Measurements from ENCODE around the gene PKD1L1. TPM values are rescaled to one million over a fixed set of nuclear protein-coding genes. Genes with fewer than 3 reads are reported as not detected.

Gene PKD1L1
- total RNA-seq, 1 experiment from 2014 or later, result 2.8 TPM

DNA sequence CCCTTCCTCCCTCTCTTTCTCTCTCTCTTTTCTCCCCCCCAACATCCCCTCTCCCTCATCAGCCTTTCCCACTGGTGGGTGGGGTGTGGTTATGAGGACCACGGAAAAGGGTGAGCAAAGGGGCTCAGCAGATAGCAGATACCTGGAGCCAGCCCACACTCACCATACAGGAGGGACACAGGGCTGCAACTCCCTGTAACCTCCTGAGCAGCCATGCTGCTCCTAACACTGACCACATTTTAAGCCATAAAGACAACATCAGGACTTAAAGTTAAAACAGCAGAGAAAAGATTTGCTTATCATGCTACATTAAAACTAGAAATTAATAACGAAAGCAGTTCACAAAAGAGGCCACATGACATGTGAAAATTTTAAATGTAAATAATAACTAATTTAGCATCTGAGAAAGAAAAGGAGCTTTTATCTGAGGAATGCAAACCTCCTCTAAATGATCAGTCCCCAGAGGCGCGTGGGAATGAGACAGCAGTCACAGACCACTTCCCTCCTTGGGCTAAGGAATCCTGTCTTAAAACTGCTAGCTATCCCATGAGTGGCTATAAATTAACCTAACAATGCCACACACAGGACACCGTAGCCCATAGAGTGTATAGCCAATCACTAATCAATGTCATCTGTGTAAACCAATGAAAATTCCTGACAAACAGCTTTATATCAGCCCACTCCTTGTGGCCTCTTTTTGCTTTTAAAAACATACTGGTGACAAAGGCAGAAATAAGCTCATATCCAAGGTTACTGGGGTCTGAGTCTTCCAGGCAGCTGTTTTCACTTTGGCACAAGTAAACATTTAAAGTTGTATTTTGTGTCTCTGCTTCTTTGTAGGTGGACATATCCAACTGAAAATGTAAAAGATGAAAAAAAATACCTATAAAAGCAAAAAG lies 33.3 kb downstream of the PKD1L1 start:
- Histone ChIP-seq H3K9ac (ENCODE audit: low read length) (no peak overlapping the region), H3K4me1 (ENCODE audit: low read length) (peaks cover 4% of the 10 kb centered on the region), H3K9me3 (ENCODE audit: low read length) (no peaks in the 10 kb centered on the region), H3K4me3 (ENCODE audit: low read length) (no peak overlapping the region), H2AFZ (ENCODE audit: low read length) (no peak overlapping the region), H3K27ac (ENCODE audit: low read length) (no peak overlapping the region), H3K27me3 (ENCODE audit: low read length) (no peaks in the 10 kb centered on the region), H3K4me2 (ENCODE audit: low read depth, low read length, poor library complexity, severe bottlenecking) (no peak overlapping the region), H3K36me3 (ENCODE audit: insufficient read depth, low read length) (no peaks in the 10 kb centered on the region), H4K20me1 (ENCODE audit: insufficient read depth, low read depth, low read length) (no peaks in the 10 kb centered on the region), H3K79me2 (ENCODE audit: low read length) (no peaks in the 10 kb centered on the region), H3K9me2 (replicated peaks; ENCODE audit: insufficient read depth, low read length) (no peaks in the 10 kb centered on the region)
- DNase-seq, result no peak

DNA sequence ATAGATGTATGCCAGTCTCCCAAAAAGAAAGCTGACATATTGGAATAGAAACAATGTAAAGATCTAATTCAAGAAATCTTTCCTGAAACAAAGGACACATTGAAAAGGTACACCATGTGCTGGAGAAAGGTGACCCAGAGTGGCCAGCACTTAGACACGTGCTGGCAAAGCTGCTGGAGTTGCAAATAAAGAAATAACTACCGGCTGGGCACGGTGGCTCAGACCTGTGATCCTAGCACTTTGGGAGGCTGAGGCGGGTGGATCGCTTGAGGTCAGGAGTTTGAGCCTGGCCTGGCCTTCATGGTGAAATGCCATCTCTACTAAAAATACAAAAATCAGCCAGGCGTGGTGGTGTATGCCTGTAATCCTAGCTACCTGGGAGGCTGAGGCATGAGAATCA lies 35.9 kb downstream of the PKD1L1 start:
- Histone ChIP-seq H3K9ac (ENCODE audit: low read length) (no peak overlapping the region), H3K27ac (ENCODE audit: low read length) (no peak overlapping the region), H3K27me3 (ENCODE audit: low read length) (no peaks in the 10 kb centered on the region), H3K4me3 (ENCODE audit: low read length) (no peak overlapping the region), H3K79me2 (ENCODE audit: low read length) (no peaks in the 10 kb centered on the region), H3K9me3 (ENCODE audit: low read length) (no peaks in the 10 kb centered on the region), H3K4me1 (ENCODE audit: low read length) (peaks cover 4% of the 10 kb centered on the region), H2AFZ (ENCODE audit: low read length) (no peak overlapping the region), H4K20me1 (ENCODE audit: insufficient read depth, low read depth, low read length) (no peaks in the 10 kb centered on the region), H3K4me2 (ENCODE audit: low read depth, low read length, poor library complexity, severe bottlenecking) (no peak overlapping the region), H3K36me3 (ENCODE audit: insufficient read depth, low read length) (no peaks in the 10 kb centered on the region), H3K9me2 (replicated peaks; ENCODE audit: insufficient read depth, low read length) (no peaks in the 10 kb centered on the region)
- no peak for DNase-seq

DNA sequence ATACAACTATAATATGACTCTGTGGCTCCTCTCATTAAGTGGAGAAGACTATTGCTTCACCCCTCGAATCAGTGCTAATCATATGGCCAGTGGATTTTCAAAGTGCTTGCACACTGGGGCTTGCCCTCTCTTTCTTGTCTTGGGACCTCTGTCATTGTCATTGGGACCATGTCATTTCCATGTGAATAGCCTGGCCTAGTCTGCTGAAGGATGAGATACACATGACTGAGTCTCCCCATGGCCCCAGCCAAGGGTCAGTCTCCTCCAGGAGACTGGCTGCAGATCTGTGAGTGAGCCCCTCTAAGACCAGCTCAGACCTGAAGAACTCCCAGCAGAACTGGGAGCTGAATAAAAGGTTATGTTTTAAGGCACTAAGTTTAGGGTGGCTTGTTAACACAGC lies 39.5 kb downstream of the PKD1L1 start:
- H3K9ac ChIP-seq (ENCODE audit: low read length), result no peak overlapping the region
- no peaks in the 10 kb centered on the region for H3K4me1 ChIP-seq (ENCODE audit: low read length)
- H3K4me3 ChIP-seq (ENCODE audit: low read length), result no peak overlapping the region
- H3K27me3 ChIP-seq (ENCODE audit: low read length), result no peaks in the 10 kb centered on the region
- H3K79me2 ChIP-seq (ENCODE audit: low read length), result no peaks in the 10 kb centered on the region
- no peaks in the 10 kb centered on the region for H3K9me3 ChIP-seq (ENCODE audit: low read length)
- no peaks in the 10 kb centered on the region for H3K36me3 ChIP-seq (ENCODE audit: insufficient read depth, low read length)
- no peak overlapping the region for H3K4me2 ChIP-seq (ENCODE audit: low read depth, low read length, poor library complexity, severe bottlenecking)
- no peak overlapping the region for H3K27ac ChIP-seq (ENCODE audit: low read length)
- H3K9me2 ChIP-seq (replicated peaks; ENCODE audit: insufficient read depth, low read length), result no peaks in the 10 kb centered on the region
- no peak for DNase-seq
- no peaks in the 10 kb centered on the region for H4K20me1 ChIP-seq (ENCODE audit: insufficient read depth, low read depth, low read length)
- H2AFZ ChIP-seq (ENCODE audit: low read length), result no peak overlapping the region

DNA sequence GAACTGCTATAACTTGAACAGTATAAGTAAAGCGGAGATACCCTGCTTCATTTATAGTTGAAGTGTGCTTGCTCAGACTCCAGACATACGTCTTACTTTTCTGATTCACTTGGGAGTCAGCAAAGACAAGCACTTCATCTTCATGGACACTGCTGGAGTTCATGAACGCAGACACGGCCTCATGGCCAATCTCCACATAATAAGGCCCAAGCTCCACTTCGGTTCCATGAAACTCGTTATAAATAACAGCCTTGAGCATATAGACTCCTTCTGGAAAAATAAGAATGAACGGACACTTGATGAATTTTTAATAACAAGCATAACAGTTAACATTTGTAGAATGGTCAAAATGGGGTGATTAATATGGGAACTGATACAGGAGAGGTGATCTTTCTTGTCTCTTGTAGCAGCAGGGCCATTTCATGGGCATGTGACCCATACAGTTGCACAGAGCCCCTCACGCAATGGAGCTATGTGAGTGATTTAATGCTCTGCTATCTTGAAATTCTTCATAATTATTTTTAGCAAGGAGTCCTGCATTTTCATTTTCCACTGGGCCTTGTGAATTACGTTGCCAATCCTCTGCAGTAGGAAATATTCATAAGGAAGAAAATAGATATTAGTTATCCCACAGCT lies 40.2 kb downstream of the PKD1L1 start:
- H3K36me3 ChIP-seq (ENCODE audit: insufficient read depth, low read length), result no peaks in the 10 kb centered on the region
- H3K27ac ChIP-seq (ENCODE audit: low read length), result no peak overlapping the region
- no peak for DNase-seq
- H3K9ac ChIP-seq (ENCODE audit: low read length), result no peak overlapping the region
- H3K9me2 ChIP-seq (replicated peaks; ENCODE audit: insufficient read depth, low read length), result no peaks in the 10 kb centered on the region
- H2AFZ ChIP-seq (ENCODE audit: low read length), result no peak overlapping the region
- H3K4me2 ChIP-seq (ENCODE audit: low read depth, low read length, poor library complexity, severe bottlenecking), result no peak overlapping the region
- no peaks in the 10 kb centered on the region for H3K9me3 ChIP-seq (ENCODE audit: low read length)
- no peaks in the 10 kb centered on the region for H3K79me2 ChIP-seq (ENCODE audit: low read length)
- no peaks in the 10 kb centered on the region for H3K4me1 ChIP-seq (ENCODE audit: low read length)
- no peak overlapping the region for H3K4me3 ChIP-seq (ENCODE audit: low read length)
- H4K20me1 ChIP-seq (ENCODE audit: insufficient read depth, low read depth, low read length), result no peaks in the 10 kb centered on the region
- no peaks in the 10 kb centered on the region for H3K27me3 ChIP-seq (ENCODE audit: low read length)

DNA sequence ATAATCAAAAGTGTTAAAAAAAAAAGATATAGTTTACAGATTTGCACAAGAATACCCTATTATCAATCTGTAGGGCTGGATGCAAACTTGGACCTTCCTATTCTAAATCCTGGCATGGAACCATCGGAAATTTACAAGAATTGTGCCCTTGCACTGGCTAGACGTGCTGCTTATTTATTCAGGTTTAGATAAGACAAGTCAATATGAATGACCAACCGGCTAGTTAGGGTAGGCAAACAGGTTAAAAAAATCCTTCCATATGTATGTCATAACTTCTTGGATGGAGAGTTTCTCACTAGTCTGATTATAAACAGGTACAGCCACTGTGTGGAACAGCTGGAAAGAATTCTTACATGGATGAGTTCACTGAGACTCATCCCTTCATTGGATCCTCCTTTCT lies 41.4 kb downstream of the PKD1L1 start:
- Histone ChIP-seq H3K4me1 (ENCODE audit: low read length) (no peaks in the 10 kb centered on the region), H3K36me3 (ENCODE audit: insufficient read depth, low read length) (no peaks in the 10 kb centered on the region), H3K4me2 (ENCODE audit: low read depth, low read length, poor library complexity, severe bottlenecking) (no peak overlapping the region), H4K20me1 (ENCODE audit: insufficient read depth, low read depth, low read length) (no peaks in the 10 kb centered on the region), H3K9ac (ENCODE audit: low read length) (no peak overlapping the region), H2AFZ (ENCODE audit: low read length) (no peak overlapping the region), H3K9me2 (replicated peaks; ENCODE audit: insufficient read depth, low read length) (no peaks in the 10 kb centered on the region), H3K4me3 (ENCODE audit: low read length) (no peak overlapping the region), H3K27me3 (ENCODE audit: low read length) (no peaks in the 10 kb centered on the region), H3K27ac (ENCODE audit: low read length) (no peak overlapping the region), H3K79me2 (ENCODE audit: low read length) (no peaks in the 10 kb centered on the region), H3K9me3 (ENCODE audit: low read length) (no peaks in the 10 kb centered on the region)
- no peak for DNase-seq

DNA sequence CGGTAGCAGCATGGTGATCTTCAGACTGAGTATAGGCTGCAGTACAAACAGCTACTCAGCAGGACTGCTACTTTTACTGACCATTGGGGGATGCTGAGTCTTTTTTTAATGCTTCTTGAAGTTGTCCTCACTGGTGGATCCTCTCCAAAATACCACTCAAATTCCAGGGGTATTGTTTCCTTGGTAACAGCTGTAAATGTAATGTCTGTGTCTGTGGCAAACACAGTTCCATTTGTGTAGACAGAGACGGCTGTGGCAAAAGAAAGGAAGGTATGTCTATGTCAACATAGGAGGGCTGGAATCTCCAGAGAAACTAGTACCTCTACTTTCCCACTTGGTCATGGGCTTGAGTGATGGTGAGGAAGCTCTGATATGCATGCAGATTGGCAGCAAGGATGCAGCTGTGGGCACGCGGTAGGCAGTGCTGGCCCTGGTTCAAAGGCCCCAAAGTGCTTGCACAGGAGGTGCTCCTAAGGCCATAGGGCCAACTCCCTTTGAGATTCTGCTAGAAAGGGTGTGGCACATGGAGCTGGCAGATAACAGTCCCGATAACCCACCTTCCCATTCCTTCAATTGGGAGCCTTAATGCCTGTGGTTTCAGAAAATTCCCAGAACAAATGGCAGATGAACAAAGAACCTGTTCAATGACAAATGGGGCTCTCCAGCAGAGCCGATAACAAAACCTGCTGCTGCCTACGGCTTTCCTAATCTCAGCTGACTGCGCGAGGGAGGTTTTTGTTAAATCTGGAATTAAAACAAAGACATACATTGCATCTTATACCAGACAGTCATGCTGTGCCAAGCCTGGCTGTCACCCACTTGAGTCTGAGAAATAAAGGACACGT lies 43.0 kb downstream of the PKD1L1 start:
- H3K36me3 ChIP-seq (ENCODE audit: insufficient read depth, low read length), result no peaks in the 10 kb centered on the region
- H3K4me1 ChIP-seq (ENCODE audit: low read length), result no peaks in the 10 kb centered on the region
- H3K9me3 ChIP-seq (ENCODE audit: low read length), result no peaks in the 10 kb centered on the region
- H3K79me2 ChIP-seq (ENCODE audit: low read length), result no peaks in the 10 kb centered on the region
- H3K9me2 ChIP-seq (replicated peaks; ENCODE audit: insufficient read depth, low read length), result no peaks in the 10 kb centered on the region
- no peak overlapping the region for H2AFZ ChIP-seq (ENCODE audit: low read length)
- H3K4me3 ChIP-seq (ENCODE audit: low read length), result no peak overlapping the region
- no peaks in the 10 kb centered on the region for H3K27me3 ChIP-seq (ENCODE audit: low read length)
- DNase-seq, result no peak
- no peaks in the 10 kb centered on the region for H4K20me1 ChIP-seq (ENCODE audit: insufficient read depth, low read depth, low read length)
- H3K9ac ChIP-seq (ENCODE audit: low read length), result no peak overlapping the region
- H3K4me2 ChIP-seq (ENCODE audit: low read depth, low read length, poor library complexity, severe bottlenecking), result no peak overlapping the region
- no peak overlapping the region for H3K27ac ChIP-seq (ENCODE audit: low read length)

DNA sequence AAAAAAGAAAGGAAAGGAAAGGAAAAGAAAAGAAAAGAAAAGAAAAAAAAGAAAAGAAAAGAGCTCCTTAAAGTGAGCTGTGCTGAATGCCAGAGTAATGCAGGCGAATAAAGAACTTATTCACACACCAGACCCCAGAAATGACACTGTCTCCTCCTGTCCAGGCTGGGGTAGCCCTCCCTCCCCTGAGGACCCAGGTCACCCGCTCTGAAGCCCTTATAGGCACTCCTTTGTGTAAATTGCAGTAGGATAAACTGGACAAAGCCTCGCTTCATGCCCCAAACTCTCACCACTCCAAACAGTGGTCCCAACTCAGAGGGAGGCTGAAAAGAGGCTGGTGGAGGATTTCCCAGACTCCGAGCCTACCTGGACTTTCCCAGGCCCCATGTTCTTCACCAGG lies 46.3 kb downstream of the PKD1L1 start:
- Histone ChIP-seq H4K20me1 (ENCODE audit: insufficient read depth, low read depth, low read length) (no peaks in the 10 kb centered on the region), H2AFZ (ENCODE audit: low read length) (no peak overlapping the region), H3K79me2 (ENCODE audit: low read length) (no peaks in the 10 kb centered on the region), H3K4me2 (ENCODE audit: low read depth, low read length, poor library complexity, severe bottlenecking) (no peak overlapping the region), H3K4me3 (ENCODE audit: low read length) (no peak overlapping the region), H3K36me3 (ENCODE audit: insufficient read depth, low read length) (no peaks in the 10 kb centered on the region), H3K9me3 (ENCODE audit: low read length) (no peaks in the 10 kb centered on the region), H3K27ac (ENCODE audit: low read length) (no peak overlapping the region), H3K27me3 (ENCODE audit: low read length) (no peaks in the 10 kb centered on the region), H3K9ac (ENCODE audit: low read length) (no peak overlapping the region), H3K9me2 (replicated peaks; ENCODE audit: insufficient read depth, low read length) (no peaks in the 10 kb centered on the region), H3K4me1 (ENCODE audit: low read length) (no peaks in the 10 kb centered on the region)
- DNase-seq, result no peak

DNA sequence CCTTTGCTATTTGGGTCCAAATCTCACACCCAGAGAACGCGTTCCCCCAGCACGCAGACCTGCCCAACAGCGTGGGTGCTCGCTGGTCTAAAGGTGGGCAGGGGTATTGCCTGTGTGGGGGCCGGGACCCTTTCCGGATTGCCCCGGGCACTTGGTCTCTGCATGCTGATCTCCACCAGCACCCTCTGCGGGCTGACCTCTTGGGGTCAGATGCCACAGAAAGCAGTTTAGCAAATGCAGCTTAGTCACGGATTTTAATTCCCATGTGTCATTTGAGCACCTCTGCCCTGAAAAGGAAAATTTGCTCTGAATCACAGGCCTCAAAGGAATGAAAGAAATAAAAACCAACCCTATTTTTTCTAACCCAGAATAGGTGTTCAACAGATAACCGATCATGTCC lies 46.7 kb downstream of the PKD1L1 start:
- no peak for DNase-seq
- Histone ChIP-seq H4K20me1 (ENCODE audit: insufficient read depth, low read depth, low read length) (no peaks in the 10 kb centered on the region), H3K9me3 (ENCODE audit: low read length) (no peaks in the 10 kb centered on the region), H3K4me2 (ENCODE audit: low read depth, low read length, poor library complexity, severe bottlenecking) (no peak overlapping the region), H3K27me3 (ENCODE audit: low read length) (no peaks in the 10 kb centered on the region), H3K9ac (ENCODE audit: low read length) (no peak overlapping the region), H3K27ac (ENCODE audit: low read length) (no peak overlapping the region), H2AFZ (ENCODE audit: low read length) (no peak overlapping the region), H3K36me3 (ENCODE audit: insufficient read depth, low read length) (no peaks in the 10 kb centered on the region), H3K4me1 (ENCODE audit: low read length) (no peaks in the 10 kb centered on the region), H3K4me3 (ENCODE audit: low read length) (no peak overlapping the region), H3K79me2 (ENCODE audit: low read length) (no peaks in the 10 kb centered on the region), H3K9me2 (replicated peaks; ENCODE audit: insufficient read depth, low read length) (no peaks in the 10 kb centered on the region)
